ENCODE measurements around the gene C3orf20.
A peak's percentile ranks its signal among the peaks of the same experiment; 100 is the strongest.

GRCh38 chr3:14791343-14791945, 116.5 kb downstream of the C3orf20 start:
- TF ChIP-seq CTCF (IDR thresholded peaks at IDR 0.05), result peak; percentile 32 to 71 (median 58)
- TF ChIP-seq POLR2A (IDR thresholded peaks at IDR 0.05), result no peak

Measured in esophagus squamous epithelium (tissue), 4 donors.